ENCODE results near the gene FHL3. TPM values are rescaled to one million over a fixed set of nuclear protein-coding genes. Genes with fewer than 3 reads are reported as not detected.
"Not testable (repeated sequence)": the region's sequence is repeated elsewhere in the genome, so short reads cannot be mapped to it uniquely, and the experiment has no call there.

Gene FHL3
- total and polyA plus RNA-seq, 2 experiments from 2014 or later, result 28.3 to 49.0 TPM

GRCh38 chr1:37965301-37965700 is 40.0 kb downstream of the FHL3 start (continued):
- no peak for TF ChIP-seq ZNF462 (CRISPR knock-in tag; IDR thresholded peaks at IDR 0.05)

GRCh38 chr1:37964106-37964505 is 41.2 kb downstream of the FHL3 start:
- not testable (repeated sequence) for H3K4me3 Mint-ChIP-seq; H3K4me1 ChIP-seq (ENCODE audit: insufficient read depth); H3K27ac ChIP-seq (ENCODE audit: low read depth); ATAC-seq; H2AFZ ChIP-seq; H3K27ac Mint-ChIP-seq; H3F3A ChIP-seq (replicated peaks; ENCODE audit: low read depth); H3K27me3 ChIP-seq (ENCODE audit: insufficient read depth); H3K79me2 ChIP-seq (replicated peaks; ENCODE audit: insufficient read depth); H3K4me3 ChIP-seq; H3K9me2 ChIP-seq (ENCODE audit: insufficient read depth); H3K27me3 Mint-ChIP-seq (ENCODE audit: insufficient read depth, low read depth, poor library complexity); H3K4me1 Mint-ChIP-seq; H3K9me3 Mint-ChIP-seq; DNase-seq (ENCODE audit: low spot score); H3K4me2 ChIP-seq; H4K20me1 ChIP-seq (replicated peaks; ENCODE audit: insufficient read depth)
- peaks cover 46% of the 10 kb centered on the region for H3K36me3 ChIP-seq (ENCODE audit: insufficient read depth)
- H3K36me3 Mint-ChIP-seq (ENCODE audit: low read depth), result peaks cover 80% of the 10 kb centered on the region

- H3K4me3 Mint-ChIP-seq, result no peak overlapping the region
- H3K36me3 Mint-ChIP-seq (ENCODE audit: low read depth), result peaks cover 59% of the 10 kb centered on the region
- TF ChIP-seq POLR2AphosphoS5 (IDR thresholded peaks at IDR 0.05; ENCODE audit: low read depth), result no peak
- TF ChIP-seq JUNB (IDR thresholded peaks at IDR 0.05; ENCODE audit: unreplicated experiment), result no peak
- no peak for TF ChIP-seq CREB1 (CRISPR knock-in tag; IDR thresholded peaks at IDR 0.05; ENCODE audit: low read depth)
- TF ChIP-seq NANOG (IDR thresholded peaks at IDR 0.05; ENCODE audit: borderline replicate concordance), result no peak
- TF ChIP-seq EZH2 (IDR thresholded peaks at IDR 0.05; ENCODE audit: low read depth, unreplicated experiment), result no peak
These were observed 46.6 kb downstream of the FHL3 start for GRCh38 chr1:37958690-37959089.

More at GRCh38 chr1:37958690-37959089, 46.6 kb downstream of the FHL3 start:
- H3K4me3 ChIP-seq, result no peak overlapping the region
- H3K79me2 ChIP-seq (replicated peaks; ENCODE audit: insufficient read depth), result no peaks in the 10 kb centered on the region
- H4K20me1 ChIP-seq (replicated peaks; ENCODE audit: insufficient read depth), result 0 out of 2 replicates have a peak, but pooled peaks cover 2% of the 10 kb centered on the region
- H3K4me1 ChIP-seq (ENCODE audit: insufficient read depth), result no peaks in the 10 kb centered on the region
- H3K9me3 Mint-ChIP-seq, result no peaks in the 10 kb centered on the region
- H3K27ac Mint-ChIP-seq, result no peak overlapping the region
- ATAC-seq, result no peak
- no peaks in the 10 kb centered on the region for H3F3A ChIP-seq (replicated peaks; ENCODE audit: low read depth)
- no peak for DNase-seq (ENCODE audit: low spot score)
- no peaks in the 10 kb centered on the region for H3K27me3 ChIP-seq (ENCODE audit: insufficient read depth)
- peaks cover 7% of the 10 kb centered on the region for H3K27me3 Mint-ChIP-seq (ENCODE audit: insufficient read depth, low read depth, poor library complexity)
- H3K27ac ChIP-seq (ENCODE audit: low read depth), result no peak overlapping the region
- H3K9me2 ChIP-seq (ENCODE audit: insufficient read depth), result no peaks in the 10 kb centered on the region
- H3K4me1 Mint-ChIP-seq, result no peaks in the 10 kb centered on the region; the same call in 2 of the 3 replicates
- peaks cover 27% of the 10 kb centered on the region for H3K36me3 ChIP-seq (ENCODE audit: insufficient read depth)
- no peak overlapping the region for H3K4me2 ChIP-seq
- H2AFZ ChIP-seq, result no peak overlapping the region

All from GM23338 (cell line).